T-helper 9 cell (primary cell): ENCODE measurements around the gene PCDH15.

Experiments
- DNase-seq: peaks from one replicate; pipeline ENCODE4 v3.0.0-alpha.2; 2020

The PCDH15 gene

DNA sequence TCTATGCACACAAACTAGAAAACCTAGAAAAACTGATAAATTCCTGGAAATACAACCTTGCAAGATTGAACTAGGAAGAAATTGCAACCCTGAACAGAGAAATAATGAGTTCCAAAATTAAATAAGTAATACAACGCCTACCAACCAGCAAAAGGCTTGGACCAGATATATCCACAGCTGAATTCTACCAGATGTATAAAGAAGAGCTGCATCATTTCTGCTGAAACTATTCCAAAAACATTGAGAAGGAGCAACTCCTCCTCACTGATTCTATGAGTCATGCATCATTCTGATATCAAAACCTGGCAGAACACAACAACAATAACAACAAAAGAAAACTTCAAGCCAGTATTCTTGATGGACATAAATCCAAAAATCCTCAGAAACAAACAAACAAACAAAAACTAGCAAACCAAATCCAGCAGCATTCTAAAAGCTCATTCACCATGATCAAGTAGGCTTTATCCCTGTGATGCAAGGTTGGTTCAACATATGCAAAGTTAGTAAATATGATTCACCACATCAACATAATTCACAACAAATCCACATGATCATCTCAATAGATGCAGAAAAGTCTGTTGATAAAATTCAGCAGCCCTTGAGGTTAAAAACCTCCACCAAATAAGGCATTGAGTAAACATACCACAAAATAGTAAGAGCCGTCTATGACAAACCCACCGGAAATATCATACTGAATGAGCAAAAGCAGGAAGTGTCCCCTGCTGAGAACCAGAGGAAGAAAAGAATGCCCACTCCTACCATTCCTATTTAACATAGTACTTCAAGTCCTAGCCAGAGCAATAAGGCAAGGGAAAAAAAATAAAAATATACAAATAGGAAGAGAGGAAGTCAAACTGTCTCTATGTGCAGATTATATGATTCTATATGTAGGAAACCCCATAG lies 98.2 kb downstream of the PCDH15 start:
- DNase-seq: no peak

DNA sequence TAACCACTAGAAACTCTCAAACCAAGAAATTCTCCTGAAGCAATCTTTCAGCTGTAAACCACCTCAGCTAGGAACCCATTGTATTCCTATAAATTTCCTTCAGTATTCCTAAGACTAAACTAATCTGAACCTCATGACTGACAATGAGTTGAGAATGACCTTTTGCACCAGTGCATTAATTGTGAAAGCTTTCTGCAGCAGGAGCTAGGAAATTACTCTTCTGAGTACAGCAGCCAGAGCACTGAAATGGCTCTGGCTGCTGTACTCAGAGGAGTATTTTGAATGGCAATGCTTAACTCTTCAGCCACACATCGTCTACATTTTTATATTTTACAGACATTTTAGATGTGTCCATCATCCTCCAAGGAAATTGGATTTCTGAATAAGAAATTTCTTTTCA lies 109.7 kb downstream of the PCDH15 start:
- DNase-seq: no peak

DNA sequence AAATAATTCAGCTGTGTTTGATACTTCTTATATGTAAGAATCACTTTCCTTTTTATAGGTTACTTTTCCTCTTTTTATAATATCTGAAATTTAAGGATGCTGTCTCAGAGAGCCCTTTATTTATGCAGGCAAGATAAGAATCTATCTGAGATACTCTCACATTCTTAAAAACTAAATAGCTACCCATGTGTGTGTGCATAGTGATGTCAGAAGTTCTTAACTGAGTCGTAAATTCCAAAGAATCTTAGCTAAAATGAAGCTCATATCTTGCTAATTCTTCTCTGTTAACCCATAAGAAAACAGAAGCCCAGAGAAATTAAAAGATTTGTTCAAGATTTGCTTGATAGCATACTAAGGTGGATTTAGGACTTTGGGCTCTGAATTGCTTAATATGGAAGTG lies 118.5 kb downstream of the PCDH15 start:
- DNase-seq: no peak

DNA sequence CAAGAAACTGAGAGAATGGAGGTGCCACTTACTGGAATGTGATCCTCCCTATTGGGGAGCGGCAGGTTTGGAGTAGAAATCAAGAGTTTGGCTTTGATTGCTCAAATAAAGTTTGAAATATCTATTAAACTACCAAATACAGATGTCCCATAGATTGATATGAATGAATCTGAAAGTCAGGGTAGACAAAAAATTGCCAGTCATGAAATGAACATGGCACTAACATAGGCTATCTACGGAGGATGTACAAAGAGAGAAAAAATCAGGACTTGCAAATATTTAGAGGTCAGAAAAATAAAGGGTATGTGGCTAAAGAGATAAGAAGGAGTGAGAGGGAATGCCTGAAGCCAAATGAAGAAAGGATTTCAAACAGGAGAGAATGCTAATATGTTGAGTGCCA lies 119.9 kb downstream of the PCDH15 start:
- no peak for DNase-seq

DNA sequence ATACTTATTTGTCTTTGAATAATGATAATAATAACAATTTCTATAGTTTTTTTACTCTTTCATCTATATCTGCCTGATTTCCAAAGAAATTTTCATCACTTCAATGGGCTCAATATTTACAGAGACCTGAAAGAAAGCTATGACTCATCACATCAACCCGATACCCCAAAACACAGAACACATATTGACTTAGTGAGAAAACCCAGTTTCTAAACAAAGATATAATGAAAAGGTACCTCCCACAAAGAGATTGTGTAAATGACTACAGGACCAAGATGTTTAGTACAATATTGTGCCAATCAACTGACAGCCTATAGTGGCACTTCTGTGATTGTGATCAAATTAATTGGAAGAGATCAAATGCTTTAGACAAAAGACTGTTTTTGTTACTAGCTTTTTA lies 133.9 kb downstream of the PCDH15 start:
- no peak for DNase-seq

DNA sequence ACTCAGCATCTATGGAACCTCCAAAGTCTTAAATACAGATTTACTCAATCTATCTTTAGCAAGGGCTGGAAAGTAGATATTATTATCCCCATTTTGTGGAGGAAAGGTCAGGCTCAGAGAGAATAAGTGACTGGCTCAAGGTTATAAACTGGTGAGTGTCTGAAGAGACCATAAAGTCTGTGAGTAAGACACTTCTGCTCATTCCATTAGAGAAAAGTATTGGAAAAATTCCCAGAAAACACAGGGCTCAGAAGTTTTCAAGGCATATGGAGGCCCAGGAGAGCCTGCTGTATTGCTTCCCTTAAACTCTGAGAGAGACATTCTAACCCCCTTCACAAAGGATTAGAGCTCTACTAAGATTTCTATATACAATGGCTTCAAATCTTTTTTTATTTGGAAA lies 134.8 kb downstream of the PCDH15 start:
- DNase-seq: no peak

DNA sequence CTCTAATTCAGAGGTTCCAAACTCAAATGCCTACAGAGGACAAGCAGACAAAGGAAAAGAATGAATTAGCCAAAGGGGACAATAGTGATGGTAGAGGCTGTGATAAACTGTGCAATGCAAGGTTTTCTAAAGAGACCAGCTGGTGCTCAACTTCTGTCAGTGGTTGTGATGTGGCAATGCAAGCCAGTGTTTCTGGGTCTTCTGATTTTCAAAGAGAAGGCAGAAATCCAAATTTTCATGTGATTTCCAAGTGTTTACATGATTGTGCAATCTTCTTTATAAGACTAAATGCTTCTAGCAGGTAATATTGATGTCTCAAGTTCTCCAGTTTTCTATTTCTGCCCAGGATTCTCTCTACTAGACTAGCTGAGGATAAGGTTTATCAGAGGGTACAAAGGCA lies 135.9 kb downstream of the PCDH15 start:
- no peak for DNase-seq

DNA sequence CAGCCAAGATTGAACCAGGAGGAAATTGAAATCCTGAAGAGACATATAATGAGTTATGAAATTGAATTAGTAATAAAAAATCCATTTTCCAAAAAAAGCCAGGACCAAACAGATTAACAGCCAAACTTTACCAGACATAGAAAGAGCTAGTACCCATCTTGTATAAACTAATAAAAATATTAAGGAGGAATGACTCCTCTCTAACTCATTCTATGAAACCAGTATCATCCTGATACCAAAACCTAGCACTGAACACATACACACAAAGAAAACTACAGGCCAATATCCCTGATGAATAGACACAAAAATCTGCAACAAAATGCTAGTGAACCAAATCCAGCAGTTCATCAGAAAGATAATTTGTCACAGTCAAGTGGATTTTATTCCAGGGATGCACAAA lies 140.6 kb downstream of the PCDH15 start:
- DNase-seq: no peak

DNA sequence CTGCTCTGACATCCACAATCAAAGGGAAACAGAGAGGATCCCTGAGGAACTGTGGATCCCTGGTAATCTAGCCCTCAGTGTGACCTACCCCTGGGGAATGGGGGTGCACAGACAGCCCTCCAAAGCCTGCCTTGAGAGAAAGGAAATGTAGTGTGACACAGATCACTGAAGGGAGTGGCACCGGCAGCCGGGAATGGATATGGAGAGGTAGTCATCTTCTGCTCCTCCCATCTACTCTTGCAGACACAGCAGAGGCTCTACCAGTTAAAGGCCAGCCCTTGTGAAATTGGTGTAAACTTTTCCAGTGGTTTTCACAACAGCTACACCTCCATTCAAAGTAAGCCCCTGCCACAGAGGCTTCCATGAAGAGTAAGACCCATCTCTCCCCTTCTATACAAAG lies 144.4 kb downstream of the PCDH15 start:
- no peak for DNase-seq

DNA sequence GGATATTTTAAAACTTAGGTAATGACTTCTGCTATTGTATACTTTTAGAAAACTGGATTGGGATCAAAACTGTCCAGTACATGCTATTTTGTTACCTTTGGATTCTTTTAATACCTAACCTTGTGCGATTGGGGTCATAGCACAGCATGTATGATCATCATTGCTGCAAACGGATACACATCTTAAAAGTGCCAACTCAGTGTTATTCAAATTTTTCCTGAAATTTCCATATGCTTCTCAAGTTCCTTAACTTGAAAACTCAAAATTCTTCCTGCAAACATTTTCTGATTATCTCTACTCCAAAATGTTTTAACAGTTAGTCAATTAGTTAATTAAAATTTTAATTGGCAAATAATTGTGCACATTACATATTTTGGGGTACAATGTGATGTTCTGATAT lies 147.5 kb downstream of the PCDH15 start:
- no peak for DNase-seq

DNA sequence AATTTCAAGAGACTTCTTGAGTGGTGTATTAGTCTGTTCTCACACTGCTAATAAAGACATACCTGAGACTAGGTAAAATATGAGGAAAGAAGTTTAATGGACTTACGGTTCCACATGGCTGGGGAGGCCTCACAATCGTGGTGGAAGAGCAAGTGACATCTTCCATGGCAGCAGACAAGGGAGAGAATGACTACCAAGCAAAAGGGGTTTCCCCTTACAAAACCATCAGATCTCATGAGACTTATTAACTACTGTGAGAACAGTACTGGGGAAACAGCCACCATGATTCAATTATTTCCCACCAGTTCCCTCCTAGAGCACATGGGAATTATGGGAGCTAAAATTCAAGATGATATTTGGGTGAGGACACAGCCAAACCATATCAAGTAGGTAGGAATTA lies 150.5 kb downstream of the PCDH15 start:
- DNase-seq: no peak

DNA sequence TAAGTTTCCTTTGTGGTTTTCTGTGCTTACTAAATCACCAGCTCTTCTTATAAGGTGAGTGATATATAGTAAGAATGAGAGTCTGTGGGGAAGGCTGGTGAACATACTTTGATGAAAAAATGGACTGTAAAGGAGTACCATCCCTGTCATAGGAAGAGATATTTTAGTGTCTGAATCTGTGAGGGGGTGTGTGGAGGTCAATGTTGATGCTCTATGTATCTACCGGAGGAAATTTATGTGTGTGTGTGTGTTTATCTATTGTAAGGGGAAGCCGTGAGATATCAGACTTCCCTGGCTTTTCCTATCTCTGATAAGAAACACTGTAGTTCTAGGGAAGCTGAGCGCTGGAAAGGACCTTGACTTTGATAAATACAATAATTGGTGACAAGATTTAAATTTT lies 179.0 kb downstream of the PCDH15 start:
- no peak for DNase-seq

DNA sequence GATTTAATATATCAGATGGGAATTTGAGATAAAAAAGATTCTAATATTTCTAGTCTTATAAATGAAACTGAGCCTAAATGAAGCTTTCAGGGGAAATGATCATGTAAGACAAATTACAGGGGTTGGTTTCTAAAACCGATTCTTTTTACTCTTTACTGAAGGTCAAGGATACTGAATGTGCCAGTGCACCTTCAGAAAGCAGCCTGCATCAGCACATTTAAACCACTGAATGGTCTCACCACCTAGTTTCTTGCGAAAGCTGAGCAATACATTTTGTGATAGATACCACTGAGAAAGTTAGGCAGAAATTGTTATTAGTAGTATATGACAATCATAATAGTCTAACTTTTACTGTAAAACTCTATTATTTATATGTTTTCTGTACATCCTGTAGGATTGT lies 180.7 kb downstream of the PCDH15 start:
- no peak for DNase-seq

DNA sequence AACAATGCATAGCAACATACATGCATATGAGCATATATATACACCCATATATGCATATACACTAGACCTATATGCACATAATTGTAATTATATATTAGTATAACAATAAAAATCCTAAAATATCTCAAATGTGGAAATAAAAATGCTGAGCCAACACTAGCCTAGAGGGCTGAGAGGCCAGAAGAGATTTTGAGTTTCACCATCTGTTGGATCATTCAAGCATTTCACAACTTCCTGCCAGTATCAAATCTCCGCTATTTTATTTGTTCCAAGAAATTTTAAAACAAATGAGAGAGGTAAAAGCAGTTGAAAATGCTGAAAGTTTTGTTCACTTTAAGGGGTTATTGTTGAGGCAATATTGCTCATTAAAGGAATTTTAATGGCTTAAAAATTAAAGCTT lies 187.0 kb downstream of the PCDH15 start:
- DNase-seq: no peak

DNA sequence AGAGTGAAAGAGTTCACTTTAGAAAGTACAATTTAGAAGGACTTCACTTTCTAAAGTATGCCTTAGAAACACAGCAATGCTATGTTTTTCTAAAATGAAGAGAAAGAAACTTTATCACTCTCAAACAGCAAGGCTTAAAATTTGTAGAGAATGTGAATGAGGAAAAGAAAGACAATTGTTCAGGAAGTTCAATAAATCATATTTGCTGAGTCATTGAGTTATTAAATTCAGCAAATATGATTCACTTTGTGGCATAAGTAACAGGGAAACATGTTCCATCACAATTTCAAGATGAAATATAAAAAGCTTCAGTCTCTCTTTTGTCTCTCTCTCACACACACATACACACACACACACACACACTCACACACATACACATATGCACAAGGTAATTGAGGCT lies 187.9 kb downstream of the PCDH15 start:
- no peak for DNase-seq

DNA sequence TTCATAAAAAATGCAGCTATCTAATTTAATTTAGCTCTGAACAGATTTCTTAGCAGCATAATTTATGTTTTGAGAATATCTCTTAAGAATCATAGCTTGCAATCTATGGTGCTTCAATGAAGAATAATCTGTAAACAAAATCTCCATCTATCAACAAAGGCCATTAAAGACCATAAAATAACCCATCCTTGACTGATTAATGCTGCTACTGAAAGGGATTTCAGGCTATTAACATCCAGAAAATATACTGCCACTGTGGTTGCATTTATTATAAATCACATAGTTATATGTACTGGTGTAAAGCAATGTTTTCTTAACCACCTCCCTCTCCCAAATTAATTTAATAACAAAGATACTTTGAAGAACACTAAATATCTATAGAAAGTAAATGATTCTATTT lies 191.6 kb downstream of the PCDH15 start:
- DNase-seq: no peak

DNA sequence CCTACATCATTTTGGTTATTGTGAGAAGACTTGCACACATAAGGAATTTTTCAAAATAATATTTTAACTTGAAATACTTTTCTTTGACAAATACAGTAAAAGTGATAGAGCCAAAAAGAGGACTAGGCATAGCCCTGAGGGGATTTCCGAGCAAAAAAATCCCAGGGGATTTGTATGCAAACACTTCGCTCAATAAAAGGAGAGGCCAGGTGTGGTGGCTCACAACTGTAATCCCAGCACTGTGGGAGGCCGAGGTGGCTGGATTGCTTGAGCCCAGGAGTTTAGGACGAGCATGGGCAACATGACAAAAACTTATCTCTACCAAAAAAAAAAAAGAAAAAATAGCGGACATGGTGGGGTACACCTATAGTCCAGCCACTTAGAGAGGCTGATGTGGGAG lies 193.0 kb downstream of the PCDH15 start:
- no peak for DNase-seq

DNA sequence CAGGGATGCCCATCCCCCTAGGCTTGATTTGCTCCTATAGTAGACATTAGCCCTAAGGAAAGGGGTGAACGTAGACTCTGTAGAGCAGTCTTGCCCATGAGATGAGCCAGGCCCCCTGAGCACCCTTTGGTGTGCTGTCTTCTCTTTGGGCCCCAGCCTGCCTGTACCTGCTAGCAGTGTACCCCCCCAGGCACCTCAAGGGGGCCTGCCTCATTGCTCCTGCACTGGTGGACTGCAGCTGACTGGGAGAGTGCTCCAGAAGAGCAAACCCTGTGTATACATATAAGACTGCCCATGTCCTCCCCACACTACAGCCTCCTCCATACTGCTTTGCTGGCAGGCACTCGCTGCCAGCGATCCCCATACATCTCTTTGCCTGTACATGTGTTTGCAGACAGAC lies 206.7 kb downstream of the PCDH15 start:
- DNase-seq: no peak

DNA sequence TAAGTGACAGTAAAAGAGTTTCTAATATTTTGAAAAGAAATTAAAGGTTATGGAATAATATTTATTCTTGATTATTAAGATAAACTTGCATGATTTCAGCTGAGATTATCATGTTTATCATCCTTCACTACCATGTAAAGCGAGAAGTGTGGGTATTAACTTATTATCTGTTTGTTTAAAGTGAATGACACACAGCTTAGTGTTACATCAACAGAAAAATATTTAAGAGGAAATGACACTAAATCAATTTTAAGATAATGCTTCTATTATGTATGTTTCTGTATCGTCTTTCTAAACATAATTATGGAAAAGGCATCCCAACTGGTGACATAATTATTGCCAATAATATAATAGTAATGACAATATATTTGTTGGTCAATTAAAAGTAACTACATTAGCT lies 213.1 kb downstream of the PCDH15 start:
- no peak for DNase-seq

DNA sequence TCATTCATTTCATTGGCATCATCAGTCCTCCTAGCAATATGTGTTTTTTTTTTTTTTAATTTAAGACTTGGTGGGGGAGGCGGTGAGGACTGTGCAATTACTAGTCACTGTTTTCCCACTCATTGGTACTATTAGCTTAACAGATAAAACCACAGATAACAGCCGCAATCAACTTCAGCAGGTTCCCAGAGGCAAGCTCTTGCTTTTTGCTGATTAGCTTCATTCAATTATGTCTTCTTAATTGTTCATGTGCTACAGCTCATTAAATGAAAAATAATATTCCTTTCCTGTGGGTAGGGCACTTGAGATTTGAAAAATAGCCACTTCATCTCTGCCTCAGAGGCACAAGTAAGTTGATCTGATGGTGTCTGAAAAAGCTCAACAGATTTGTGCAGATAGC lies 215.5 kb downstream of the PCDH15 start:
- no peak for DNase-seq

DNA sequence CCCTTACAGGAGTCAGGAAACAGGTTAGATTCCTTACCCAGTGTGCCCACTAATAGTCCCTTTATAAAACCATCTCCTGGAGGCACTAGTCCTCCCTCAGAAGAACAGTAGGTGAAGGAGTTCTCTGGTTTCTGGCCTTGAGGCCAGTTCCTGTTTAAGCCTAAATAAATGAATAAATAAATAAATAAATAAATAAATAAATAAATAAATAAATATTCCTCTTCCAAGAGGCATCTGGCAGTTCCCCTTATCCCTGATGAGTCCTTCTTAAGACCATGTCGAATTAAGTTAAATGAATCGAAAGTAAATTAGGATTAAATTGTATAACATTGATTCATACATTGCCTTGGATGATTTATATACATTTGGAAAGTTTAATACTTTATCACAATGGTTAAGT lies 223.3 kb downstream of the PCDH15 start:
- no peak for DNase-seq

DNA sequence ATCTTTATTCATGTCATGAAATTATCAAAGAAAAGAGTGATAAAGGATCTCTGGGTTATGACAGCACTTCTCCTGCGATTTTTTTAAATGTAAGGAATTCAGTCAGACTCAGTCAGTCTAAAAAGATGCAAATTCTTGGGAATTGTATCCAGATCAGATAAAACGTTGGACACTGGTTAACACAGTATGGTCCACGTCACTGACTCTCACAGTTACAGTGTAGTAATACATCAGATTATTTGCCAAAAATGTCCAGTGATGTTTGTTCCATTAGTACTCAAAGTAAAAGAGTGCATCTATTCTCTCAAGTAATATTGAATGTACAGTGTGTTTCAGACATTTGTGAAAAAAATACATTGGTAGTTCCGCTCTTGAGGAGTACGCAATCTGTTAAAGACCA lies 224.5 kb downstream of the PCDH15 start:
- DNase-seq: no peak

DNA sequence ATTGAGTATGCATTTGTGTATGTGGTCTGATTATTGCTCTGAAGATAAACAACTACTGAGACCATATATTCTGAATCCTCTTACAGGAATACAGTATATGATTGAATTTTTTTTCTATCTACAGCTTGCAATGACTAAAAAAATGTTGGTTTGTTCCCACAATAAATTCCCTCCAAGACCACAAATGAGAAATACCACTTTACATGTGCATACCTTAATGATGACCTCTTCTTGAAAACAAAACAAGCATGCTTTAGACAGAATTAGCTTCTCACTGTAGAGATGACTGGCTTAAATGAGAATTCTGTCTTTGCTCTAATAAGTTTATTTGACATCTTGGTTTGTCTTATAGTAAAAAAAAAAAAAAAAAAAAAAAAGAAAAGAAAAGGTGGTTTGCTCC lies 241.5 kb downstream of the PCDH15 start:
- DNase-seq: no peak

DNA sequence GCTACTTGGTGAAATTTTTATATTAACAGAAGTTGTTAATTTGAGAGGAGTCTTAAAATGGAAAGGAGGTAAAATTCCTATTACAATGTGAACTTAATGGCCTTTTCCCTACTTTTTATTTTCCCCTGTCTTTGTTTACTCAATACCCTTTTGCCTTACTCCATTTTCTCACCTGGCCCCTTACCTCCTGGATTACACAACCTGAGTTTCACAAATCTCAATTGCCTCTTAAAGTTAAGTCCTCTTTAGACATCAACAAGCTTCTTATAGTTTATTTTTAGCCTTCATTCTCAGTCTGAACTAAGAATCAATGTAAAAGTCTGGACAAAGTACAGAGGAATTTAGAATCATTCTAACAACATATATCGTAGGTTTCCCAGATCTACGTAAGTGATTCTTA lies 247.0 kb downstream of the PCDH15 start:
- DNase-seq: no peak

DNA sequence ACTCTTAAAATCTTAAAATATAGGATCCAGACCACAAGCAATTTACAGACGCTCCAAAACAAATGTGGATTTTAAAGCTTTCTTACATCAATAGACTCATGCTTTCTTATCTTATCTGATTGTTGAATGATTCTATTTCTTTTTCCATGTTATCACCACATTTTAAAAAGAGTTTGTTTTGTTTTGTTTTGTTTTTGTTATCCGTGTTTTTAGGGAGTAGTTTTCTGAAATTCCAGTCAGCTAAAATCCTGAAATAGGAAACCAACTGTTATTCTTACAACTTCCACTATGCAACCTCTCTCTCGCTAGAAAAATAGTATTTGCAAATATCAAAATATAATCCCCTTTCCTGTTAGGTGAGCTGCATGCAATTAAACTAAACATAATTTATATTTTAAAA lies 251.0 kb downstream of the PCDH15 start:
- DNase-seq: no peak
